Jurkat, Clone E6-1 (cell line): Measurements from ENCODE around the gene COPZ1.
A peak's percentile ranks its signal among the peaks of the same experiment; 100 is the strongest.

Experiments
- DNase-seq: peaks from one replicate; pipeline ENCODE4 v3.0.0-alpha.2; 2011; ENCODE audit warnings: low read depth, low spot score
- H3K4me3 ChIP-seq: 2 replicates; pipeline ENCODE4 v1.5.1; 2011; ENCODE audit warnings: mild to moderate bottlenecking, low read length, control low read depth, moderate library complexity

COPZ1 gene

GRCh38 chr12:54388237-54389133 is 63.6 kb downstream of the COPZ1 start:
- H3K4me3 ChIP-seq, result no peak overlapping the region
- peak; percentile 46 for DNase-seq

- DNase-seq, result no peak
- H3K4me3 ChIP-seq, result no peak overlapping the region
Observed at GRCh38 chr12:54389134-54389508, 64.2 kb downstream of the COPZ1 start.

- no peak overlapping the region for H3K4me3 ChIP-seq
- no peak for DNase-seq
Observed at GRCh38 chr12:54389607-54390175, 64.8 kb downstream of the COPZ1 start.

GRCh38 chr12:54390176-54390667 is 65.3 kb downstream of the COPZ1 start:
- H3K4me3 ChIP-seq, result no peak overlapping the region
- no peak for DNase-seq

GRCh38 chr12:54390668-54391551 is 66.0 kb downstream of the COPZ1 start:
- no peak for DNase-seq
- H3K4me3 ChIP-seq, result peak overlapping the region; percentile 33

GRCh38 chr12:54392485-54393206 is 67.7 kb downstream of the COPZ1 start:
- DNase-seq, result no peak
- H3K4me3 ChIP-seq, result no peak overlapping the region

GRCh38 chr12:54393207-54393609 is 68.3 kb downstream of the COPZ1 start:
- no peak for DNase-seq

GRCh38 chr12:54393743-54394142 is 68.8 kb downstream of the COPZ1 start:
- DNase-seq, result no peak
- H3K4me3 ChIP-seq, result no peak overlapping the region

More at GRCh38 chr12:54393207-54393609, 68.3 kb downstream of the COPZ1 start:
- no peak overlapping the region for H3K4me3 ChIP-seq

GRCh38 chr12:54394281-54394719 is 69.4 kb downstream of the COPZ1 start:
- H3K4me3 ChIP-seq, result no peak overlapping the region
- DNase-seq, result no peak

- no peak for DNase-seq
- H3K4me3 ChIP-seq, result no peak overlapping the region
Observed at GRCh38 chr12:54394986-54395385, 70.1 kb downstream of the COPZ1 start.

- no peak for DNase-seq
- no peak overlapping the region for H3K4me3 ChIP-seq
Observed at GRCh38 chr12:54395545-54395944, 70.6 kb downstream of the COPZ1 start.

- no peak for DNase-seq
Observed at GRCh38 chr12:54397157-54397556, 72.2 kb downstream of the COPZ1 start.

GRCh38 chr12:54398218-54398617 is 73.3 kb downstream of the COPZ1 start:
- no peak overlapping the region for H3K4me3 ChIP-seq
- no peak for DNase-seq

More at GRCh38 chr12:54397157-54397556, 72.2 kb downstream of the COPZ1 start:
- no peak overlapping the region for H3K4me3 ChIP-seq

GRCh38 chr12:54398995-54399793 is 74.3 kb downstream of the COPZ1 start:
- peak; percentile 69 for DNase-seq
- no peak overlapping the region for H3K4me3 ChIP-seq

GRCh38 chr12:54401119-54401518 is 76.2 kb downstream of the COPZ1 start:
- no peak overlapping the region for H3K4me3 ChIP-seq
- no peak for DNase-seq
